HG02885 (cell line): ENCODE data around the gene PDCD11.

ENCODE experiments used
- ATAC-seq: cut with Tn5 transposase; IDR thresholded peaks from one replicate; pipeline ENCODE4 v1.9.1; 2021; ENCODE audit warnings: mild to moderate bottlenecking; ENCODE audit not compliant: unreplicated experiment, poor library complexity

PDCD11 gene

GRCh38 chr10:103449208-103450144, 53.0 kb downstream of the PDCD11 start:
- no peak for ATAC-seq

- ATAC-seq = no peak
Measured at GRCh38 chr10:103450201-103450695, 53.8 kb downstream of the PDCD11 start.

- no peak for ATAC-seq
Measured at GRCh38 chr10:103451091-103451813, 54.8 kb downstream of the PDCD11 start.

- peak; percentile 68 for ATAC-seq
Measured at GRCh38 chr10:103451831-103452505, 55.5 kb downstream of the PDCD11 start, which contains the start of gene CALHM2. Gene CALHM2 (minus strand): TSS chr10:103452370. CDS start chr10:103449941, 2,429 bp downstream.

- no peak for ATAC-seq
Measured at GRCh38 chr10:103452506-103453230, 56.2 kb downstream of the PDCD11 start.

GRCh38 chr10:103454026-103454425, 57.6 kb downstream of the PDCD11 start:
- no peak for ATAC-seq

- ATAC-seq = no peak
Measured at GRCh38 chr10:103455235-103455634, 58.8 kb downstream of the PDCD11 start.

- no peak for ATAC-seq
Measured at GRCh38 chr10:103456074-103456660, 59.7 kb downstream of the PDCD11 start.

- ATAC-seq = no peak
Measured at GRCh38 chr10:103457176-103457712, 60.8 kb downstream of the PDCD11 start.

GRCh38 chr10:103457896-103458583, 61.6 kb downstream of the PDCD11 start:
- ATAC-seq = no peak

GRCh38 chr10:103458720-103459119, 62.3 kb downstream of the PDCD11 start, which contains the start of gene CALHM1:
Gene CALHM1 (minus strand): TSS chr10:103458900. CDS start chr10:103458751, 149 bp downstream.
- peak; percentile 89 for ATAC-seq

- no peak for ATAC-seq
Measured at GRCh38 chr10:103459615-103460014, 63.2 kb downstream of the PDCD11 start.

- ATAC-seq = no peak
Measured at GRCh38 chr10:103463499-103463898, 67.1 kb downstream of the PDCD11 start.

- no peak for ATAC-seq
Measured at GRCh38 chr10:103465411-103466179, 69.2 kb downstream of the PDCD11 start.

- no peak for ATAC-seq
Measured at GRCh38 chr10:103466734-103467133, 70.3 kb downstream of the PDCD11 start.

GRCh38 chr10:103467406-103467805, 71.0 kb downstream of the PDCD11 start:
- ATAC-seq = peak; percentile 20

- ATAC-seq = no peak
Measured at GRCh38 chr10:103469201-103469600, 72.8 kb downstream of the PDCD11 start.
